ENCODE results near the gene UGP2. TPM values are rescaled to one million over a fixed set of nuclear protein-coding genes. Genes with fewer than 3 reads are reported as not detected.

UGP2 gene
- total and polyA plus RNA-seq, 2 of the 4 experiments (the other 2 are of a cell fraction): 45.0 to 58.8 TPM

GRCh38 chr2:63865159-63865799, 23.6 kb downstream of the UGP2 start:
- Histone ChIP-seq H3K14ac (replicated peaks; ENCODE audit: low read depth, low read length) (no peak overlapping the region), H4K8ac (ENCODE audit: low read depth in 2 of 2, low read length in 2 of 2) (no peak overlapping the region), H3K18ac (ENCODE audit: low read depth, low read length) (no peak overlapping the region), H4K20me1 (ENCODE audit: insufficient read depth, low read length) (peaks cover 12% of the 10 kb centered on the region; the same call in 1 of the 2 replicates), H3K79me1 (ENCODE audit: low read depth in 1 of 2, low read length in 2 of 2) (peaks cover 24 to 45% of the 10 kb centered on the region in 2 experiments), H3K4me2 (ENCODE audit: low read depth, low read length) (no peak overlapping the region), H2BK120ac (ENCODE audit: low read depth, low read length) (no peak overlapping the region), H2BK5ac (ENCODE audit: low read depth, low read length, poor library complexity, severe bottlenecking) (no peak overlapping the region), H3K23ac (ENCODE audit: low read depth, low read length) (no peak overlapping the region), H3K9me1 (ENCODE audit: insufficient read depth, low read length) (peaks cover 9% of the 10 kb centered on the region), H3K27ac (ENCODE audit: insufficient read depth, low read length) (no peak overlapping the region), H4K91ac (ENCODE audit: insufficient read depth, low read depth, low read length) (no peak overlapping the region), H2BK20ac (ENCODE audit: low read depth, low read length) (no peak overlapping the region), H3K9ac (ENCODE audit: low read depth, low read length) (no peak overlapping the region), H3K4ac (ENCODE audit: low read depth, low read length) (no peak overlapping the region), H2AK9ac (replicated peaks; ENCODE audit: low read depth, low read length, poor library complexity) (no peak overlapping the region), H2AFZ (replicated peaks; ENCODE audit: low read length, poor library complexity) (no peak overlapping the region), H3K56ac (ENCODE audit: extremely low read depth, insufficient read depth, low read length) (no peak overlapping the region), H3K9me3 (ENCODE audit: control insufficient read depth, insufficient read depth, low read length) (no peaks in the 10 kb centered on the region), H3K4me1 (ENCODE audit: control insufficient read depth, insufficient read depth, low read length) (peaks cover 13% of the 10 kb centered on the region), H2BK15ac (ENCODE audit: low read depth, low read length) (no peak overlapping the region), H2AK5ac (ENCODE audit: low read depth, low read length) (no peak overlapping the region), H4K5ac (ENCODE audit: low read depth, low read length) (no peak overlapping the region), H3K36me3 (ENCODE audit: control insufficient read depth, insufficient read depth, low read length) (peaks cover 4% of the 10 kb centered on the region; the same call in 1 of the 2 replicates), H3K27me3 (ENCODE audit: control insufficient read depth, insufficient read depth, low read length) (no peaks in the 10 kb centered on the region), H3K4me3 (ENCODE audit: insufficient read depth, low read depth, low read length) (no peak overlapping the region)
- BruUV-seq (replicated peaks): no TSS peak
- ATAC-seq (ENCODE audit: low read depth) (peak; percentile 75), DNase-seq (peak; percentile 60)
- intact Hi-C loops (cut with micrococcal nuclease) (no loop called here), dilution Hi-C loops (cut with HindIII; ENCODE audit: low sequenced_read_pairs, unreplicated experiment) (loop anchor here (25.0 kb wide), 1 partner anchor 178 kb away; no protein-coding TSS in a partner anchor), in situ Hi-C loops (cut with MboI; ENCODE audit: low sequenced_read_pairs) (no loop called here)
- WGBS, 2 experiments (ENCODE audit: extremely low coverage in 2 of 2, insufficient read length in 1 of 2): no CpG with 5 or more reads among the region's 6 CpGs
- POLR2A ChIA-PET (ENCODE audit: unreplicated experiment): no interaction called here
- peak; percentile 87 for TF ChIP-seq CEBPB (IDR thresholded peaks at IDR 0.05; ENCODE audit: low read depth, low read length)
- no peak for TF ChIP-seq RCOR1 (IDR thresholded peaks at IDR 0.05; ENCODE audit: insufficient replicate concordance, low read length)
- CTCF ChIA-PET: interaction anchor here (0.6 to 2.3 kb wide), 3 partner anchors 22 to 1659 kb away, joined by 3 to 7 read pairs (median 5); no protein-coding TSS in a partner anchor
